GM19397 (cell line): ENCODE measurements around the gene XRN1.
A peak's percentile ranks its signal among the peaks of the same experiment; 100 is the strongest.
"Not testable (repeated sequence)": the region's sequence is repeated elsewhere in the genome, so short reads cannot be mapped to it uniquely, and the experiment has no call there.

Experiments
- ATAC-seq: cut with Tn5 transposase; IDR thresholded peaks from one replicate; pipeline ENCODE4 v1.9.1; 2021; ENCODE audit warnings: mild to moderate bottlenecking, moderate library complexity; ENCODE audit not compliant: unreplicated experiment

XRN1 gene

DNA sequence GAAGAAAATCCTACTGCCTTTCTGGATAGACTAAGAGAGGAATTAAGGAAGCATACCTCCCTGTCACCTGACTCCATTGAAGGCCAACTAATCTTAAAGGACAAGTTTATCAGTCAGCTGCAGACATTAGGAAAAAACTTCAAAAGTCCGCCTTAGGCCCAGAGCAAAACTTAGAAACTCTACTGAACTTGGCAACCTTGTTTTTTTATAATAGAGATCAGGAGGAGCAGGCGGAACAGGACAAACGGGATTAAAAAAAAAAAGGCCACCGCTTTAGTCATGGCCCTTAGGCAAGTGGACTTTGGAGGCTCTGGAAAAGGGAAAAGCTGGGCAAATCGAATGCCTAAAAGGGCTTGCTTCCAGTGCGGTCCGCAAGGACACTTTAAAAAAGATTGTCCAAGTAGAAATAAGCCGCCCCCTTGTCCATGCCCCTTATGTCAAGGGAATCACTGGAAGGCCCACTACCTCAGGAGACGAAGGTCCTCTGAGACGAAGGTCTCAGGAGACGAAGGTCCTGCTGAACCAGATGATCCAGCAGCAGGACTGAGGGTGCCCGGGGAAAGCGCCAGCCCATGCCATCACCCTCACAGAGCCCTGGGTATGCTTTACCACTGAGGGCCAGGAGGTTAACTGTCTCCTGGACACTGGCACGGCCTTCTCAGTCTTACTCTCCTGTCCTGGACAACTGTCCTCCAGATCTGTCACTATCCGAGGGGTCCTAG lies 8.2 kb downstream of the XRN1 start:
- ATAC-seq, result not testable (repeated sequence)

DNA sequence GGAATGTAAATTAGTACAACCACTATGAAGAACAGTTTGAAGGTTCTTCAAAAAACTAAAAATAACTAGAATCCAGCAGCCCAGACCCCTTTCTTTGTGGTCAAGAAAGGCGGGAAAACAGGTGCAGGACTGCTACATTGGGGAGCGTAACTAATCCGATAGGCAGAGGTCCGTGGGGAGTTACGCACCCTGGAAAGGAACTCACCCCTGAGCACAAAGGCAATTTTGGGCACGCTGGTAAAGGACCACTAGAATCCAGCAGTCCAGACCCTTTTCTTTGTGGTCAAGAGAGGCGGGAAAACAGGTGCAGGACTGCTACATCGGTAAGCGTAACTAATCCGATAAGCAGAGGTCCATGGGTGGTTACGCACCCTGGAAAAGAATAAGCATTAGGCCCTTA lies 9.7 kb downstream of the XRN1 start:
- not testable (repeated sequence) for ATAC-seq

DNA sequence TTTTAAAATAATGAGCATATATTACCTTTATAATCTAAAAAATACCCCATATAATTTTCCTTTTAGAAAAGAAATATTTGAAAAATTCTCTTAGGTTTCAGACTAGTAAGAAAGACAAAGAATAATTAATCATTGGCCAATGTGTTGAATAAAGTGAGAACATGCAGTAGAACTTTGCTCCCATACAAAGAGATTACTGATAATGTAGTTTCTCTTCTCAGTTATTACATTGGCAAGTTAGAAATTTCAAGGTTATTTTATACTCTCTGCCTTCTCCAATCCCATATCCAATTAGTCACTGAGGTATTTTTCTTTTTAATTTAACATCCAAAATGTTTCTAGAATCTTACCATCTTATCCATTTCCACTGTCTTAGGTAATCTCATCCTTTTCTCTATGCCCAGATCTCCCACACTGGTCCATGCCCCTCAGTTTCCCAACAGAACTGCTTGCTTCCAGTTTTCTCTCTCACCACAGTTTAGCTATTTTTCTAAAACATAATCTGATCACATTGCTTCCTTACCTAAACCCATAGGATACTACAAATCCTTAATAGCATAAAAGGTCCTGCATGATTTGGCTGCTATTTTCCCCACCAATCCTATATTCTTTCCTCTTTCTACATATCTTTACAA lies 10.8 kb downstream of the XRN1 start:
- ATAC-seq, result no peak

DNA sequence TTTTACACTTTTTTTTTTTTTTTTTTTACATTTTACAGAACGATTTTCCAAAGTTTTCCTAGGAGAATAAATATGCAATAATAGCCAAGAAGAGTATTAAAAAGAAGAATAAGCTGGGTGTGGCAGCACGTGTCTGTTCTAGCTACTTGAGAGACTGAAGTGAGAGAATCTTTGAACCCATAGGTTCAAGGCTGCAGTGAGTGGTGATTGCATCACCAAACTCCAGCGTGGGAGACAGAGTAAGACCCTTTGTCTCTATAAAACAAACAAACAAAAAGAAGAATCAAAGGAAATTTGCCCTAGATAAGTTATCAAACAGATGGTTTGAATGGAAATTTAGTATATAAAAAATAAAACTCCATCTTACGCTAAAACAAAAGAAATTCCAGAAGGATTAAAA lies 13.3 kb downstream of the XRN1 start:
- ATAC-seq, result no peak

DNA sequence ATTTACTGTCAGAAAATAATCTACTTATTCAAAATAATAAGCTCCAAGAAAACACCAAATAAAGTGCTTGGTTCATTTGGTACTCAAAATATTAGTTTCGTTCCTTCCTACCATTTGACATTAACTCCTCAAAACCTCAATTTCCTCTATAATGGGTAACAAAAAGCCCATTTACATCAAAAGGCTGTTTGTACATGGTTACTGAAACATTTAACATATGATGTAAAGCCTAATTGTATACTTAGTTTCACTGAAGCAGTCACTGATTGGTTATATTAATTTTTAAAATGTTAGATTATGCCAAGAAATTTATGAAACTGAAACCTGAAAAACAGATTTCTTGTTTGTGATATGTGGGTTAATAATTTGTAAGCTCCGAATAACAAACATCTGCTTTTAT lies 14.7 kb downstream of the XRN1 start:
- ATAC-seq, result peak; percentile 73

DNA sequence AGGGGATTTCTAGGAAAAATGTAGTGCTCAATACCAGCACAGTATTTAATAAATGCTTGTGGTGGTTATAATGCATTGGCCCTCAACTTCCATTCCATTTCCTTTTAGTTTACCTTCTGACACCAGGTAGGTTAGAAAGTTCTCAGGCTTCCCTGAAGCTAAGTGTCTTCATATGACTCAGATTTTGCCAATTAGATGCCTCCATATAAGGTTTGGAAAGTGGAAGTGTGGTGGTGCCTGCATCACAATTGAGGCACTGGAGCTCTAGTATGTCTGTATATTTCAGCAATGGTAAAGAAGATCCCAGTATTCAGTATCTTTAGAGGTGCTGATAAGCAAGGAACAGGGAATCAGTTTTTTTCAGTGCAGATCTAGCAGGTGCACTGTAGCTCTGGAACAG lies 18.3 kb downstream of the XRN1 start:
- ATAC-seq, result no peak

DNA sequence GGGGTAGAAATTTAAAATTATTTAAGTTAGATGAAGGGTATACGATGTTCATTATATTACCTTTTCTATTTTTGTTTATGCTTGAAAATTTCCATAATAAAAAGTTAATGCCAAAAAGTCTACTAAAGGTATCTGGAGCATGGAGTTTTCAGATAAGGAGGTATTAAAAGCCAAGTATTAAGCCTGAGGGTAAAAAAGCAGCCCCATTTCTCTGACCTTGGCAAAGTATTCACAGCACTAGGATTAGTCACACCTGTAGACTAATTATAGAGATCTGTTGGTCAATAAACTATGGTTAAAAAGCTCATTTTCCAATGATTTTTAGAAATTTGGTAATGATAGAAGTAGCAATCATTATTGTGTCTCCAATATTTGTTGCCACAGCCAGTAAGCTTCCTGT lies 23.1 kb downstream of the XRN1 start:
- no peak for ATAC-seq

DNA sequence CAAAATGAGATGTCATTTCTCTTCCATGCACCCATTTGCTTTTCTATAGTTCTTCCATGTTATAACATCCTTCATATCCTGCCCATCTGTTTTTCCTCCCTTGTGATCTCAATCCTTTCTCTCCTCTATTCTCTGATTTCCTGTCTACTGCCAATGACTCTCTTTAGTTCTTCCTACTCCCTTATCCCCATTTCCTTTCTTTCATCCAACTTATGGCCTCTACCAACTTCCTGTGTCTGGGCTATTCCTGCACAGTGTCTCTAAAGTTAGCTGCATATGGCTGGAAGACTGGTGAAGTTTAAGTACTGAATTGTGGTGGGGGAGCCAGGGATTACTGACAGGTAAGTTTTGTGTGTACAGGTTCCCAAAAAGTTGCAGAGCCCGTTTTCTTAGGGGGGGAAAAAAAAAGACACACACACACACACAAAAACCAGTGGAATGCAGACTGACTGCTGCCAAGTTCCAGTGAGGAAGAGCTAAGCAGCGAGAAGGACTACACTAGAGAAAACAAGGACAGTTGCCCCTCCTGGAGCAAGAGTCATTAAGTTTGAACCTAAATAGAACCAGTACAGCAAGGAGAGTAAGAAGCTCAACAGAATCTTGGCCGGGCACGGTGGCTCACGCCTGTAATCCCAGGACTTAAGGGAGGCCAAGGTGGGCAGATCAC lies 28.8 kb downstream of the XRN1 start:
- ATAC-seq, result no peak

DNA sequence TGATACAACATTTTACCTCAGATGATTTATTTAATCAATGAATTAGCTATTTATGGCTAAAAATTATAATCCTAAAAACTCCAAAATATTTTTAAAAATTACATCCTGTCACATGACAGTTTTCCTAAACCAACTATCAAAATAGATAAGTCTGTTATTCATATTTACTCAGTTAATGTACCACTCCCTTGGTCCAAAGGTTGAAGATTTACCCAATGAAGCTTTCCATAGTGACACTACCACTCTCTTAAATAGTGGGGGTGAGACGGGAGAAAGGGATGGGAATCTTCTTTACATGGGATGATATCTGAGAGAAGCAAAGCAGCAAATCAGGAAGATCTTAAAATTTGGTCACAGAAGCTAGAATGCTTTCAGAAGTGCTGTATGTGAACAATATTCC lies 30.5 kb downstream of the XRN1 start:
- ATAC-seq, result no peak

DNA sequence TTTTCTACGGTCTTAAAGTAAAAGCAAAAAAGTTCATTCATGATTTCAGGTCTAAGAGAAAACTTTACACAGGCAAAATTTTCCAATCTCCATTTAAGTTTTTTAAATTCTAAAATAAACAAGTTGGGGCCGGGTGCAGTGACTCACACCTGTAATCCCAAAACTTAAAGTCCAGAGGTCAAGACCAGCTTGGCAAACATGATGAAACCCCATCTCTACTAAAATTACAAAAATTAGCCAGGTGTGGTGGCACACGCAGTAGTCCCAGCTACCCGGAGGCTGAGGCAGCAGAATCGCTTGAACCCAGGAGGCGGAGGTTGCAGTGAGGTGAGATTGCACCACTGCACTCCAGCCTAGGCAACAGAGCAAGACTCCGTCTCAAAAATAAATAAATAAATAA lies 47.3 kb downstream of the XRN1 start:
- ATAC-seq, result not testable (repeated sequence)

DNA sequence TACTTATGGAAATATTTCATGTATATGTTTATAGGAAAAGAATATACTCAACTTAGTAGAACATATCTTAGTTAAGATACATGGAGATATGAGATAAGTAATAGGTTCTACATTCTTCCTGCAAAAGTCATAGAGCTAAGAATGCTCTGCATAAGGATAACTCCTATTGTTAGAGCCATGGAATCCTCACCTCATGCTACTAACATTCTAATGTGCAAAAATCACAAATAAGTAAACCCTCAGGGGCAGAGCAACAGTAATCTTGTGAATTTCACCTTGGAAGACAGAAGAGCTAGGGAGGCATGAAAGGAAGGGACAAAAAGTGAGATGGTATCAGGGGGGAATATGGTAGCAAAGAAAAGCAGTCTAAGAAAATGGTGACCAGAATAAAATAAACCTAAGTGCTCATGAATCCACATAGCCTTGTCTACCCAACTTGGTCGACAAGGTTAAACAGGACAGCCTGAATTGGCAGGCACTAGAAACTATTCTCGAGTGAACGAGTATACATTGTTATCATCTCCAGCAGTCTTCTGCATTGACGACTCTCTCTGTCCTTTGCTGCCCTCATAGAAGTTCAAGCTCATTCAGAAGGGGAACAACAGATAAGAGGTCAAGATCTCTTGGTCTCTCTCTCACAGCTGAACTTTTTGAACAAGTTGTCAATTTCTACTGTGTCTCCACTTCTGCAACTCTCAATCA lies 52.8 kb downstream of the XRN1 start:
- no peak for ATAC-seq

DNA sequence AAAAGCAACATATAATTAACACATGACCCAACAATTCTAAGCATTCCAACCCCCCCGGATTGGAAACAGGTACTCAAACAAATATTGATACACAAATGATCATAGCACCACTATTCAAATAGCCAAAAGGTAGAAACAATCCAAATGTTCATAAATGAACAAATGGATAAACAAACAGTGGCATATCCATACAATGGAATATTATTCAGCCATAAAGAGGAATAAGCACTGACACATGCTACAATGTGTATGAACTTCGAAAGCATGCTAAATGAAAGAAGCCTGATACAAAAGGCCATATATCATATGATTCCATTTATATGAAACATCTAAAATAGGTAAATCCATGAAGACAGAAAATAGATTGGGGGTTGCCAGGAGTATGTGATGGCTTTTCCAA lies 62.8 kb downstream of the XRN1 start:
- no peak for ATAC-seq

DNA sequence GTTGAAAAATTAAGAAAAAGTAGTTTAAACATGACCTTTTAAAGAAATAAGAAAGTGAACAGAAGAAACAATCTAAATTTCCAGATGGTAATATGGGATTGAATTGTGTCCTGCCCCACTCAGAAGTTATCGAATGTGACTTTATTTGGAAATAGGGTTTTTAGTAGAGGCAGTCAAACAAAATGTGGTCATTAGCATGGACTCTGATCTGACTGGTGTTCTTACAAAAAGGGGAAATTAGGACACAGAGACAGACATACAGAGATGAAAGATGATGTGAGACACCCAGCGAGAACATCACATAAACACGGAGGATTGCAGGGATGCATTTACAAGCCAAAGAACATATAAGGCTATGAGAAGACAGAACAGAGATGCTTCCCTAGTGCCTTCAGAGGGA lies 73.2 kb downstream of the XRN1 start:
- ATAC-seq, result no peak

DNA sequence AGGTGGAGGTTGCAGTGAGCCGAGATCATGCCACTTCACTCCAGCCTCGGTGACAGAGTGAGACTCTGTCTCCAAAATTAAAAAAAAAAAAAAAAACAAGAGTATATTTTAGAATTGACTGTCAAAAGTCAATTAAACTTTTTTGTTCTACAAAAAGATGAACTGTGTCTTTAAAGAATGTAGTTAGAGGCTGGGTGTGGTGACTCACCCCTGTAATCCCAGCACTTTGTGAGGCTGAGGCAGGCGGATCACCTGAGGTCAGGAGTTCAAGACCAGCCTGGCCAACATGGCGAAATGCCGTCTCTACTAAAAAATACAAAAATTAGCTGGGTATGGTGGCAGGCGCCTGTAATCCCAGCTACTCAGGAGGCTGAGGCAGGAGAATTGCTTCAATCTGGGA lies 78.3 kb downstream of the XRN1 start:
- not testable (repeated sequence) for ATAC-seq

DNA sequence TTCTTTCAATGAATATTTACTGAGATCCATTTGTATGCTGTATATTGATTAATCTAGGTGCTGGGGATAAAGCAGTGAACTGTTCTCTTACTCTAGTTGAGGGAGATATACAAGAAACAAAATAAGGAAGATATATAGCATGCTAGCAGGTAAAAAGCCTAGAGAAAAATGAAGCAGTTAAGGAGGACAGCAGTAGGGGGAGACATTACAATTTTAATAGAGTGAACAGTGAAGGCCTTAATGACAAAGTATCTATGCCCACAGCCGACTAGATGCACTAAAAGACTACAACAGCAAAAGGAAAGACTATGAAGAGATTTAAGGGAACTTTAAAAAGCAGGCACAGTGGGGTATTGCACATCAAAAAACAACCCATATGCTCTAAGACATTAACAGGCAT lies 81.4 kb downstream of the XRN1 start:
- no peak for ATAC-seq

DNA sequence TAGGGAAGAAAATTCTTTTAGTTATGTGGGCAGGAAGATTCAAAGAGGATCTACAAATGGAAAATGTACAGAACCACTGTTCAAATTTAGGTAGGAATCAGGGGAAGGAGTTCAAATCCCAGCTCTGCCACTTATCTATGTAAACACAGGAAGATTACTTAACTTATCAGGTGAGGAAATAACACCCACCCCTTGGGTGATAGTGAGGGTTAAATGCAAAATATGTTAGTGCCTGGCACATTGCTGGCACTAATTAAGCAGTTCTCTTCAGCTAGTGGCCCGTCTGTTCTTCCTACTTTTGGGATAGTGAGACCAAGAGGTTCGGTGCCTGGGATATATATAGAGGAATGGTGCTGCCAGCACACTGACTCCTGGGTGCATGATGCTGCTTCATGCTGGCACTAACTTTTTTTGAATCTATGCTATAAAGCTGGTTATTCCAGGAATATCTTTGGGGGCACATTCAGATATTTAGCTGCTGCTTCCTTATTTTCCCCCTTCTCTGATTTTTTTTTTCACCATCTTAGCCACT lies 83.8 kb downstream of the XRN1 start:
- no peak for ATAC-seq

DNA sequence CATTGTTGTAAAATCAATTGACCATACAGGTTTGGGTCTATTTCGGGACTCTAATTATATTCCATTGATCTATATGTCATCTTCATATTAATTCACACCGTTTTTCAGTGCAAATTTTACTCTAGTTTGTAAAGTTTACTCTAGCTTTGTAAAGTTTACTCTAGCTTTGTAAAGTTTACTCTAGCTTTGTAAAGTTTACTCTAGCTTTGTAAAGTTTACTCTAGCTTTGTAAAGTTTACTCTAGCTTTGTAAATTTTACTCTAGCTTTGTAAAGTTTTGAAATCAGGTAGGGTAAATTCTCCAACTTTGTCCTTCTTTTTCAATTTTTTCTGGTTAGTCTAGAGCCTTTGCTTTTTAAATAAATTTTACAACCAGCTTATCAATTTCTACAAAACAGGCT lies 84.4 kb downstream of the XRN1 start:
- not testable (repeated sequence) for ATAC-seq

DNA sequence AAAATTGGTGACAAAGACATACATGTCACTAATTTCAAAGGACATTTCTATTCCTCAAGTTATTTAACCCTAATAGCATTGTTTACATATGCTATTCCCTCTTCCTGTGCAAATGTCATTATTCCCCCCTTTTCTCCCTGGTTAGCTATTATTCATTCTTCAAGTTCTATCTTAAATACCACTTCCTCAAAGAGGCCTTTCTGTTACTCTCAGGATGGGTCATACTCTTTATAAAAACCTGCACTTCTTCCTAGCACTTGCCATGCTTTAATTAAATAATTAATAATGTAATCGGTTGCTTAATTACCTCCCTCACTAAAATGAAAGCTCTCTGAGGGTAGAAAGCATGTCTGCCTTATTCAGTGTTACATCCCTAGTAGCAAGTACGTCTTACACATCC lies 88.5 kb downstream of the XRN1 start:
- ATAC-seq, result no peak

DNA sequence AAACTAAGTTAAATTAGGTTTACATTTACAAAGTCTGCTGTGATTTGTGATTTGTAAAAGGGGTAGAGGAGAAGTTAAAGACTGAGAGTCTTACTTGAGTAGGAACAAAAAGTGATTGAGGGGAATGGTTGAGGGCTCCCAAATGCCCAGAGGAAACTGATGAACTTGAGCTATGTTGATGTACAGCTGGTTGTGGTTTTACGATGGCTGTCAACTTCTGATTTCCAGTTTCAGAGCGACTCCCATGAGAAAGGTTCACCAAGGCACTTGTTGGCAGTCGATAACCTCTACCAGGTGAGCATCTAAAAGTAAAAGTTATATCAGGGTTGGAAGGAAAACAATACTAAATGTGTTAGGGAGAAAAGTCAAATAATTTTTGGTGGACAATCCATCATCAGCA lies 91.0 kb downstream of the XRN1 start:
- ATAC-seq, result no peak

DNA sequence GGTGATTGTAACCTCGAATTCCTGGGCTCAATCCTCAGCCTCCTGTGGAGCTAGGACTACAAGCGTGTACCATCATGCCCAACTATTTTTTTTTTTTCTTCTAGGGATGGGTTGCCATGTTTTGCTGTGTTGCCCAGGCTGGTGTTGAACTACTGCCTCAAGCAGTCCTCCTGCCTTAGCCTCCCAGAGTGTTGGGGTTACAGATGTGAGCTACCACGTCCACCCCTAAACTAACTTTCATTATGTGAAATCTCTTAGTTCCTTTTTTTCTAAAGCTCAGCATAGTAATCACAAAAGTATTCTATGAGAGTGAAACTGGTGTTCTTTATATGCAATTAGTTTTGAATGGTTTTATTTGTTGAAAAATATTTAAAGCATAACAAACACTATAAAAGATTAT lies 92.1 kb downstream of the XRN1 start:
- ATAC-seq, result no peak

DNA sequence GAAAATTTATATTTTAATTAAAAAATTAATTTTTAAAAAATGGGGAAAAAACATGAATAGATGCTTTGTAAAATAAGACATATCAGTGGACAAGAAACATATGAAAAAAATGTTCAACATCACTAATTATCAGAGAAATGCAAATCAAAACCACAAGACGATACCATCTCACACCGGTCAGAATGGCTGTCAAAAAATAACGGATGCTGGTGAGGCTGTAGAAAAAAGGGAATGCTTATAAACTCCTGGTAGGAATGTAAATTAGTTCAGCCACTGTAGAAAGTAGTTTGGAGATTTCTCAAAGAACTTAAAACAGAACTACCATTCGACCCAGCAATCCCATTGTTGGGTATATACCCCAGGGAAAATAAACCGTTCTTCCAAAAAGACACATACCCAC lies 93.8 kb downstream of the XRN1 start:
- ATAC-seq, result no peak
